GM18867 (cell line): ENCODE results near the gene IQCE.

Experiments
- ATAC-seq: cut with Tn5 transposase; IDR thresholded peaks from one replicate; pipeline ENCODE4 v1.9.1; 2021; ENCODE audit warnings: mild to moderate bottlenecking, moderate library complexity; ENCODE audit not compliant: unreplicated experiment

Gene IQCE

GRCh38 chr7:2644220-2644561 lies 85.4 kb downstream of the IQCE start:
- ATAC-seq: no peak

- ATAC-seq: peak; percentile 29
Observed at GRCh38 chr7:2644562-2645273, 85.9 kb downstream of the IQCE start.

- peak; percentile 37 for ATAC-seq
Observed at GRCh38 chr7:2645274-2645868, 86.6 kb downstream of the IQCE start.

GRCh38 chr7:2646336-2646679 lies 87.5 kb downstream of the IQCE start:
- ATAC-seq: no peak

GRCh38 chr7:2646680-2647571 lies 88.1 kb downstream of the IQCE start:
- no peak for ATAC-seq

GRCh38 chr7:2647594-2648172 lies 88.9 kb downstream of the IQCE start:
- ATAC-seq: no peak

GRCh38 chr7:2649139-2649838 lies 90.5 kb downstream of the IQCE start:
- no peak for ATAC-seq

- ATAC-seq: no peak
Observed at GRCh38 chr7:2649991-2650390, 91.2 kb downstream of the IQCE start.

- no peak for ATAC-seq
Observed at GRCh38 chr7:2650451-2650850, 91.7 kb downstream of the IQCE start.

- no peak for ATAC-seq
Observed at GRCh38 chr7:2651336-2651735, 92.6 kb downstream of the IQCE start.

- ATAC-seq: no peak
Observed at GRCh38 chr7:2651847-2652735, 93.3 kb downstream of the IQCE start.

- no peak for ATAC-seq
Observed at GRCh38 chr7:2652736-2653060, 93.9 kb downstream of the IQCE start.

- no peak for ATAC-seq
Observed at GRCh38 chr7:2654059-2654458, 95.3 kb downstream of the IQCE start.

- ATAC-seq: no peak
Observed at GRCh38 chr7:2655870-2656614, 97.3 kb downstream of the IQCE start.

- ATAC-seq: no peak
Observed at GRCh38 chr7:2657208-2657607, 98.4 kb downstream of the IQCE start.

GRCh38 chr7:2657920-2658671 lies 99.3 kb downstream of the IQCE start:
- ATAC-seq: no peak

- no peak for ATAC-seq
Observed at GRCh38 chr7:2658941-2659340, 100.2 kb downstream of the IQCE start.

- ATAC-seq: no peak
Observed at GRCh38 chr7:2659556-2660358, 101.0 kb downstream of the IQCE start.
